Mononuclear cell (primary cell): Measurements from ENCODE around the gene NUDC. TPM values are rescaled to one million over a fixed set of nuclear protein-coding genes. Genes with fewer than 3 reads are reported as not detected.
"Not testable (repeated sequence)": the region's sequence is repeated elsewhere in the genome, so short reads cannot be mapped to it uniquely, and the experiment has no call there.

Experiments
- H3K27me3 ChIP-seq: 2 replicates; pipeline ENCODE4 v1.6.0; 2011; ENCODE audit warnings: low read length, control low read depth; ENCODE audit not compliant: insufficient read depth
- H3K4me1 ChIP-seq: 2 replicates; pipeline ENCODE4 v1.5.1; 2011; ENCODE audit warnings: mild to moderate bottlenecking, low read length, control low read depth; ENCODE audit not compliant: insufficient read depth
- H3K4me3 ChIP-seq: 2 replicates; pipeline ENCODE4 v1.5.1; 2011; ENCODE audit warnings: mild to moderate bottlenecking, low read length, moderate library complexity
- H3K9me3 ChIP-seq: 2 replicates; pipeline ENCODE4 v1.5.1; 2011; ENCODE audit warnings: low read depth, mild to moderate bottlenecking, control low read depth, low read length
- total RNA-seq: library from RNA; depleted of rRNA; stranded (reverse); fragments of >200 nt; gene quantifications from one replicate; pipeline ENCODE4 v1.2.3, GENCODE V29; 2012

Gene NUDC
- total RNA-seq = 8.8 TPM

- peaks cover 24% of the 10 kb centered on the region for H3K4me1 ChIP-seq
- no peaks in the 10 kb centered on the region for H3K27me3 ChIP-seq
- no peaks in the 10 kb centered on the region for H3K9me3 ChIP-seq
- peak within 1 kb of the TSS; percentile 61 for H3K4me3 ChIP-seq
Measured at GRCh38 chr1:26921540-26922430, at the start of gene NUDC. Gene NUDC (plus strand): TSS chr1:26921743. CDS start chr1:26921849, 106 bp downstream.

- not testable (repeated sequence) for H3K4me3 ChIP-seq, H3K27me3 ChIP-seq, H3K9me3 ChIP-seq, H3K4me1 ChIP-seq
Measured at GRCh38 chr1:26873097-26873496, 48.4 kb upstream of the NUDC start.

DNA sequence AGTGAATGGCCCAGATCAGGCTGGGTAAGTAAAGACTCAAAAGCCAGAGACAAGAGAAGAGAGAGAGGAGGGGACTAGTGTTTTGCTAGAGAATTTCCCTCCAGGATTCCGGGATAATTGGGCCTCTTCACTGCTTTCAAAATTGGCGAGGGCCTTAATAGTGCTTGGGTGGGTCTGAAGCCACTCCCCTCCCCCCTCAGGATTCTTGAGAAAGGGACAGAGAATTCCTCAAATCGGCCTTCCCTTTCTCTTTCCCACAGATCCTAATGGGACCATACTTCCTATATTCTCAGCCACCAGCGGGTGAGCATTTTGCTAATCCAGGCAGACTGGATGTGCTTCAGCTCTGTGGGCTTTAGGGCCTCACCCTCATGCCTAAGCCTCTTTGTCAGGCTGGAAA lies 46.6 kb upstream of the NUDC start:
- Histone ChIP-seq H3K4me1 (no peaks in the 10 kb centered on the region), H3K27me3 (no peaks in the 10 kb centered on the region), H3K9me3 (no peaks in the 10 kb centered on the region), H3K4me3 (no peak overlapping the region)

DNA sequence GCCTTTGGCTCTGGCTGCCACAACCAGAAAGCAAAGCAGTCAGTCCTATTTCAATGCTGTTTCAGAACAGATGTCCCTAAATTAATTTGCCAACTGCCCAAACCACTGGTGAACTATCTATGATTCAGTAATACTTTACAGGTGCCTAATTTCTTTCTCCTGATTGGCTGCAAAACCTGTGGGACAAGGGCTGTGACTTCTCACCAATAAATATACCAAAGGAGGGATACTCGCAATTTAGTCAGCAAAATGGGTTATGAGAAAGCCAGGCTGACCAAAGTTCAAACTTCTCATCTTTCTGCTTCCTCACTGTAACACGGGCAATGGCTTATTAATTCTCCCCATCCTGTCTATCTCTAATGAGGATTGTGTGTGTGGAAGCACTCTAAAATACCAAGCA lies 44.2 kb upstream of the NUDC start:
- no peaks in the 10 kb centered on the region for H3K4me1 ChIP-seq
- H3K27me3 ChIP-seq = no peaks in the 10 kb centered on the region
- no peak overlapping the region for H3K4me3 ChIP-seq
- H3K9me3 ChIP-seq = no peaks in the 10 kb centered on the region

GRCh38 chr1:26879793-26880192 lies 41.8 kb upstream of the NUDC start:
- no peak overlapping the region for H3K4me3 ChIP-seq
- no peaks in the 10 kb centered on the region for H3K4me1 ChIP-seq
- no peaks in the 10 kb centered on the region for H3K27me3 ChIP-seq
- H3K9me3 ChIP-seq = no peaks in the 10 kb centered on the region

- not testable (repeated sequence) for H3K4me1 ChIP-seq, H3K4me3 ChIP-seq, H3K27me3 ChIP-seq, H3K9me3 ChIP-seq
Measured at GRCh38 chr1:26881611-26882010, 39.9 kb upstream of the NUDC start.

DNA sequence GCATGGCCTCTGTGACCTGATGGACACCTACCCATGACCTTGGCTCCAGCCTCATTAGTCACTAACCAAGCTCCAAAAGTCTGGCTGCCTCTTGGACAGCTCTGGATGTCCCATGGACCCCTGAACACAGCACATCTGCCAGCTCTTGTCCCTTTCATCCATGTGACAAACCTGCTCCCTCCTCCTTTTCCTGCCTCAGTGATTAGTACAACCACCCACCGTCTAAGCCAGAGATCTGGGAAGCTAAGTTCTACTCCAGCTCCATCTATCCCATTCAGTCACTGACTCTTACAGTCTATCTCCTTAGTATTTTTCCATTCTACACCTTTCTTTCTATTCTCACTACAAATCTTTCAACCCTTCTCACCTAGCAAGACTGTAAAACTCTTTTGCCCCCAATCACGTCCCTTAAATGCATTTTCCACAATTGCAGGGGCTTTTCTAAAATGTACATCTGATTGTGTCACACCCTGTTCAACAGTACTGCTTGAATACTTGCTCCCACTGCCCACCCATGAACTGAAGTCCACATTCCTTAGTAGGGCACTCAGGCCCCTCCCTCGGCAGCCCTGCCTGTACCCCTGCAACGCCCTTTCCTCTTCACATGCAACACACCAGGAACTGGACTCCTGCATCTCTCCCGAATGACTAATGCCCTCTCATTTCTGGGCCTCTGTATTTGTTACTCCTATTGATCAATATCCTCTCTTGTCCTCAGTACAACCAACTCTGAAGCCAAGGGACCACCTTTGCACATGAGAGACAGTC lies 38.7 kb upstream of the NUDC start:
- Histone ChIP-seq H3K27me3 (no peaks in the 10 kb centered on the region), H3K9me3 (no peaks in the 10 kb centered on the region), H3K4me3 (no peak overlapping the region), H3K4me1 (no peaks in the 10 kb centered on the region)

- Histone ChIP-seq H3K27me3 (no peaks in the 10 kb centered on the region), H3K4me1 (peaks cover 21% of the 10 kb centered on the region), H3K4me3 (no peak overlapping the region), H3K9me3 (no peaks in the 10 kb centered on the region)
Measured at GRCh38 chr1:26887125-26887524, 34.4 kb upstream of the NUDC start.

- Histone ChIP-seq H3K9me3 (no peaks in the 10 kb centered on the region), H3K4me3 (no peak overlapping the region), H3K27me3 (no peaks in the 10 kb centered on the region), H3K4me1 (peaks cover 21% of the 10 kb centered on the region)
Measured at GRCh38 chr1:26888231-26888630, 33.3 kb upstream of the NUDC start.

GRCh38 chr1:26889551-26890466 lies 31.7 kb upstream of the NUDC start, which contains the start of gene GPN2:
Gene GPN2 (minus strand): TSS chr1:26890283. CDS start chr1:26890096, 187 bp downstream.
- peaks cover 21% of the 10 kb centered on the region for H3K4me1 ChIP-seq
- no peaks in the 10 kb centered on the region for H3K27me3 ChIP-seq
- no peaks in the 10 kb centered on the region for H3K9me3 ChIP-seq
- peak within 1 kb of the TSS; percentile 78 for H3K4me3 ChIP-seq

GRCh38 chr1:26890467-26890796 lies 31.1 kb upstream of the NUDC start:
- H3K4me3 ChIP-seq = peak overlapping the region; percentile 78
- no peaks in the 10 kb centered on the region for H3K27me3 ChIP-seq
- no peaks in the 10 kb centered on the region for H3K9me3 ChIP-seq
- peaks cover 21% of the 10 kb centered on the region for H3K4me1 ChIP-seq

GRCh38 chr1:26894263-26894662 lies 27.3 kb upstream of the NUDC start:
- H3K9me3 ChIP-seq = no peaks in the 10 kb centered on the region
- no peak overlapping the region for H3K4me3 ChIP-seq
- H3K27me3 ChIP-seq = no peaks in the 10 kb centered on the region
- H3K4me1 ChIP-seq = peaks cover 25% of the 10 kb centered on the region

DNA sequence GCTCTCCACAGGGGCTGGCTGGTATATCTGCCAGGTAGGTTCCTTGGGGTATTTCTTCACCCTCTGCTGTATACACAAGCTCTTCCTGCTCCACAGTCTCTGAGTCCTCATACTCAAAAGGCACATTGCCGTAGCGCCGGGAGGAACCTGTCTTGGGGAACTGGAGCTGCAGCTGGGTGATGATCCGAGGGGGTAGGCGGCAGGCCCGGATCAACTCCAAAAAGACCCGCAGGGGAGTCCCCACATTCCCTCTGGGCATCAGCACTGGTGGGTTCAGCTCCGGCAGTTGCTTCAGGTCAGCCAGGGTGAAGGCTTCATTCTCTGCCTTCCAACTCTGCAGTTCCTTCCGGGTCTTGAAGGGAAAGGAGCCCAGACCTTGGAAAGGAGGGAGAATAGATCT lies 24.2 kb upstream of the NUDC start:
- Histone ChIP-seq H3K27me3 (no peaks in the 10 kb centered on the region), H3K9me3 (no peaks in the 10 kb centered on the region), H3K4me1 (peaks cover 26% of the 10 kb centered on the region), H3K4me3 (no peak overlapping the region)

GRCh38 chr1:26900001-26900814 lies 21.3 kb upstream of the NUDC start, which contains the start of gene GPATCH3:
Gene GPATCH3 (minus strand): TSS chr1:26900467. CDS start chr1:26900442, 25 bp downstream.
- peaks cover 26% of the 10 kb centered on the region for H3K4me1 ChIP-seq
- no peaks in the 10 kb centered on the region for H3K9me3 ChIP-seq
- peak within 1 kb of the TSS; percentile 71 for H3K4me3 ChIP-seq
- no peaks in the 10 kb centered on the region for H3K27me3 ChIP-seq
